SK-N-MC (cell line): ENCODE data around the gene FSTL4.

Experiments used
- EZH2 ChIP-seq: fragments of 200-600 bp; sonication (generic); IDR thresholded peaks from one replicate; pipeline ENCODE4 v1.6.1; 2017; ENCODE audit warnings: antibody characterized with exemption
- FOXP2 ChIP-seq: optimal IDR thresholded peaks from 2 replicates; pipeline ENCODE3; 2011; ENCODE audit warnings: mild to moderate bottlenecking, moderate library complexity; ENCODE audit not compliant: insufficient read depth; ENCODE audit errors: extremely low read length, control extremely low read depth
- POLR2AphosphoS5 ChIP-seq: IDR thresholded peaks from 2 replicates; pipeline ENCODE4 v1.6.1; 2012; ENCODE audit warnings: mild to moderate bottlenecking, low read depth, low read length, borderline replicate concordance

DNA sequence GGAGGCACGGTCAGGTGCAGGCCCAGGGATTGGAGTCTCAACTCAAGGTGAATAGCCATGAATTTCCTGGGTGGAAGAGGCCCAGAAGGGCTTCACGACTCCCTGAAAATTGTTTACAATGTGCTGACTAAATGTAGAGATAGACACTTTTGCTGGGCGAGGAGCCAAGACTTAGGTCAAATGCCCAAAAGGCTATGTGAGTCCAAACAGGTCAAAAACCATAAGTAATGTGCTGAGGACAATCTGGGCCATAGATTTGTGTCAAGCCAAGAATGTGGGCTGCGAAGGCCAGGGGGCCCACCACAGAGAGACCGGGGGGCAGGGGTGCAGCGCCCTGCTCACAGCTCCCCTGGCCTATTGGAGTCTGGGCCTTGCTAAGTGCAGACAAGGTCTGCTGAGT is 362.7 kb downstream of the FSTL4 start:
- TF ChIP-seq EZH2, result no peak
- no peak for TF ChIP-seq POLR2AphosphoS5
- no peak for TF ChIP-seq FOXP2
